Liver (tissue), 9 donors: Measurements from ENCODE around the gene TRIM60. TPM values are rescaled to one million over a fixed set of nuclear protein-coding genes. Genes with fewer than 3 reads are reported as not detected.

Experiments
- DNase-seq: peaks from one replicate; pipeline ENCODE4 v3.0.0-alpha.2; 2017; ENCODE audit warnings: low spot score
- H3K27ac ChIP-seq, 2 donors: one replicate each; pipeline ENCODE4 v1.7.0; 2013; ENCODE audit warnings: inconsistent platforms in 2 of 2, low read length in 2 of 2, control low read depth in 1 of 2, low read depth in 1 of 2, mild to moderate bottlenecking in 1 of 2
- H3K27me3 ChIP-seq, 4 donors: one replicate each; pipeline versions ENCODE4 v1.6.1 to v1.7.0; 2013; ENCODE audit warnings: low read length in 3 of 4, inconsistent platforms in 1 of 4, mild to moderate bottlenecking in 1 of 4, moderate library complexity in 1 of 4; ENCODE audit not compliant: control insufficient read depth in 4 of 4, insufficient read depth in 4 of 4
- H3K36me3 ChIP-seq, 4 donors: one replicate each; pipeline versions ENCODE4 v1.6.1 to v1.7.0; 2013; ENCODE audit warnings: low read length in 3 of 4, mild to moderate bottlenecking in 3 of 4, low read depth in 1 of 4, moderate library complexity in 1 of 4; ENCODE audit not compliant: control insufficient read depth in 4 of 4, insufficient read depth in 3 of 4
- H3K4me1 ChIP-seq, 4 donors: one replicate each; pipeline versions ENCODE4 v1.6.1 to v1.7.0; 2013; ENCODE audit warnings: low read length in 3 of 4, mild to moderate bottlenecking in 3 of 4, moderate library complexity in 1 of 4; ENCODE audit not compliant: control insufficient read depth in 4 of 4, insufficient read depth in 4 of 4
- H3K4me3 ChIP-seq, 3 donors: one replicate each; pipeline versions ENCODE4 v1.6.1 to v1.7.0; 2013; ENCODE audit warnings: low read length in 3 of 3, control low read depth in 1 of 3, low read depth in 1 of 3, mild to moderate bottlenecking in 1 of 3
- H3K9ac ChIP-seq, 2 donors: one replicate each; pipeline ENCODE4 v1.7.0; 2013; ENCODE audit warnings: low read length in 2 of 2, mild to moderate bottlenecking in 2 of 2, moderate library complexity in 2 of 2, control low read depth in 1 of 2, low read depth in 1 of 2
- H3K9me3 ChIP-seq, 4 donors: one replicate each; pipeline versions ENCODE4 v1.6.1 to v1.7.0; 2013; ENCODE audit warnings: low read length in 3 of 4; ENCODE audit not compliant: control insufficient read depth in 4 of 4
- EGR1 ChIP-seq, 2 donors: IDR thresholded peaks; 2 replicates each; pipeline ENCODE4 v1.6.1; 2016 to 2018; ENCODE audit warnings: antibody characterized with exemption in 2 of 2, low read depth in 2 of 2
- FOXA1 ChIP-seq: IDR thresholded peaks from 2 replicates; pipeline ENCODE4 v1.6.1; 2016; ENCODE audit warnings: antibody characterized with exemption
- FOXA2 ChIP-seq: IDR thresholded peaks from 2 replicates; pipeline ENCODE4 v1.6.1; 2016; ENCODE audit warnings: antibody characterized with exemption
- GABPA ChIP-seq, 2 donors: IDR thresholded peaks in 1 of 2; conservative IDR thresholded peaks in 1 of 2; 2 replicates each; pipeline ENCODE4 v1.6.1; 2016; ENCODE audit warnings: antibody characterized with exemption in 2 of 2, mild to moderate bottlenecking in 1 of 2, moderate library complexity in 1 of 2
- HNF4A ChIP-seq, 2 donors: conservative IDR thresholded peaks; 2 replicates each; pipeline ENCODE4 v1.6.1; 2016; ENCODE audit warnings: antibody characterized with exemption in 2 of 2, mild to moderate bottlenecking in 2 of 2
- HNF4G ChIP-seq: IDR thresholded peaks from 2 replicates; pipeline ENCODE4 v1.6.1; 2016; ENCODE audit warnings: antibody characterized with exemption
- JUND ChIP-seq, 2 donors: IDR thresholded peaks; 2 replicates each; pipeline ENCODE4 v1.6.1; 2016; ENCODE audit warnings: antibody characterized with exemption in 2 of 2
- NR2F2 ChIP-seq: IDR thresholded peaks from 2 replicates; pipeline ENCODE4 v1.6.1; 2016; ENCODE audit warnings: antibody characterized with exemption
- RXRA ChIP-seq, 2 donors: IDR thresholded peaks; 2 replicates each; pipeline ENCODE4 v1.6.1; 2017 to 2018; ENCODE audit warnings: antibody characterized with exemption in 2 of 2, mild to moderate bottlenecking in 1 of 2
- SP1 ChIP-seq: IDR thresholded peaks from 2 replicates; pipeline ENCODE4 v1.6.1; 2018; ENCODE audit warnings: antibody characterized with exemption, mild to moderate bottlenecking
- TAF1 ChIP-seq: conservative IDR thresholded peaks from 2 replicates; pipeline ENCODE4 v1.6.1; 2016; ENCODE audit warnings: antibody characterized with exemption, mild to moderate bottlenecking
- YY1 ChIP-seq: IDR thresholded peaks from 2 replicates; pipeline ENCODE4 v1.6.1; 2016; ENCODE audit warnings: antibody characterized with exemption, mild to moderate bottlenecking
- WGBS: extraction: QIAGEN DNeasy Blood & Tissue Kit; methylation state at CpG from one replicate; pipeline ENCODE4 v1.1.7; 2013; 5-methylcytosine and 5-hydroxymethylcytosine counted together
- polyA plus RNA-seq, 2 donors: library from polyadenylated mRNA; stranded (reverse) in 1 of 2; unstranded in 1 of 2; fragments of 200-250 nt in 1 of 2; fragments of >200 nt in 1 of 2; fragmentation: Nextera tagmentation in 1 of 2; extraction: Ambion mirVana in 1 of 2; gene quantifications; one replicate each; pipeline versions ENCODE4 v1.2.1 to v1.2.3, GENCODE V29; 2013 to 2015
- total RNA-seq, 2 donors: library from RNA; depleted of rRNA; stranded (reverse); fragments of >200 nt; gene quantifications; one replicate each; pipeline ENCODE4 v1.2.3, GENCODE V29; 2014
- TF ChIP-seq, protein P1 (sequence below): IDR thresholded peaks from 2 replicates; pipeline ENCODE4 v1.6.1; 2016; ENCODE audit warnings: antibody characterized with exemption
- TF ChIP-seq, protein P2 (sequence below): fragments of 150-350 bp; IDR thresholded peaks from 2 replicates; pipeline ENCODE4 v1.5.1; 2017; ENCODE audit warnings: improper control_type of control experiment, low read depth, low read length; ENCODE audit not compliant: missing input control
- TF ChIP-seq, protein P3 (sequence below): IDR thresholded peaks from 2 replicates; pipeline ENCODE4 v1.6.1; 2016; ENCODE audit warnings: antibody characterized with exemption
- TF ChIP-seq, protein P4 (sequence below): IDR thresholded peaks from 2 replicates; pipeline ENCODE4 v1.6.1; 2016; ENCODE audit warnings: antibody characterized with exemption, mild to moderate bottlenecking
- TF ChIP-seq, protein P5 (sequence below): IDR thresholded peaks from 2 replicates; pipeline ENCODE4 v1.6.1; 2016; ENCODE audit warnings: antibody characterized with exemption
- donor health status: healthy.
- donor health status: healthy.
- donor health status: healthy.
- donor health status: healthy.
- donor health status: healthy.

The TRIM60 gene
- total and polyA plus RNA-seq, 4 donors, result not detected

DNA sequence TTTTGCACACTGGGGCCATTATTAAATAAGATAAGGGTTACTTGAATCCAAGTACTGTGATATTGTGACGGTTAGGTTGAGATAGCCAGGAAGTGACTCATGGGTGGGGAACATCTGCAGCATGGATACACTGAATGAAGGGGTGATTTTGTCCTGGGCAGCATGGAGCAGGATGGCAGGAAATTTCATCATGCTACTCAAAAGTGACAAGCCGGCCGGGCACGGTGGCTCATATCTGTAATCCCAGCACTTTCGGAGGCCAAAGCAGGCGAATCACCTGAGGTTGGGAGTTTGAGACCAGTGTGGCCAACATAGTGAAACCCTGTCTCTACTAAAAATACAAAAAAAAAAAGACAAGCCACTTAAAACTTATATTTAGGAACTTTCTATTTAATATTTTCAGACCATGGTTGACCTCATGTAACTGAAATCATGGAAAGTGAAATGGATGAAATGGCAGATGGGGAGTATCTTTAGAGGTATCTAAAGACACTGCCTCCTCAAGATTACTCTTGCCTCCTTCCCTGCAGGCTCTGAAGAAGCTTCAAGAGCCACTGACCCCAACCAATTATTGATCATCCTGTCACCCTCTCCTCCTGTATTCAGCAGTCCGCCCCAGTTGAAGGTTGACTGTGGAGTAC, 3.9 kb upstream of the TRIM60 start:
- H3K27me3 ChIP-seq, result no peaks in the 10 kb centered on the region
- H3K27ac ChIP-seq, result no peak overlapping the region
- no peak for DNase-seq
- no peaks in the 10 kb centered on the region for H3K4me1 ChIP-seq
- no peak for TF ChIP-seq FOXA1
- H3K9me3 ChIP-seq, result no peaks in the 10 kb centered on the region
- WGBS, result 85% methylated on average over 7 of the region's 7 CpGs
- H3K4me3 ChIP-seq, result no peak overlapping the region
- no peaks in the 10 kb centered on the region for H3K36me3 ChIP-seq
- no peak overlapping the region for H3K9ac ChIP-seq

DNA sequence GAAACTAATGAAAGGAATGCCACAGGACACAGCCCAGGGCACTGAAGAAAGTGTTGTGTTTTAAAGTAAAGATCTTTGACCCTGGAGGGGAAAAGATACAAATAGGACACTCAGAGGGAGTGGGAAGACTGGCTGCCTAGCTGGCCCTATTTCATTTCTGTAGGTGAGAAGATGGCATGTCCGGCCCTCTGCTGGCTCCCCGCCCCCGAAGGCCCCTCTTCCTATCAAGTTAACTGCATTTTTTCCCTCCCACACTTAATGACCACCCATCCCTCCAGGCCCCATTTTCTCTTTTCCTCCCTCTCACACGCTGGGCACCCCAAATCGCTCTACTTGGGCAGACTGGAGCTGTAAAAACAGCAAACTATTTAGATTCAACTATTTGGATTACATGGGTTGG, 16.4 kb downstream of the TRIM60 start:
- DNase-seq, result no peak
- Histone ChIP-seq H3K27ac (no peak overlapping the region), H3K36me3 (no peaks in the 10 kb centered on the region), H3K27me3 (no peaks in the 10 kb centered on the region), H3K4me3 (no peak overlapping the region), H3K9ac (no peak overlapping the region), H3K4me1 (no peaks in the 10 kb centered on the region), H3K9me3 (no peaks in the 10 kb centered on the region)
- TF ChIP-seq TAF1 (no peak), FOXA1 (no peak), RXRA (IDR thresholded peaks at IDR 0.05) (no peak), SP1 (no peak), YY1 (no peak), NR2F2 (no peak), HNF4G (no peak), JUND (IDR thresholded peaks at IDR 0.05) (no peak), GABPA (IDR thresholded peaks at IDR 0.05 in 1 of 2, conservative IDR thresholded peaks at IDR 0.05 in 1 of 2) (no peak), FOXA2 (no peak)
- TF ChIP-seq, protein P1, sequence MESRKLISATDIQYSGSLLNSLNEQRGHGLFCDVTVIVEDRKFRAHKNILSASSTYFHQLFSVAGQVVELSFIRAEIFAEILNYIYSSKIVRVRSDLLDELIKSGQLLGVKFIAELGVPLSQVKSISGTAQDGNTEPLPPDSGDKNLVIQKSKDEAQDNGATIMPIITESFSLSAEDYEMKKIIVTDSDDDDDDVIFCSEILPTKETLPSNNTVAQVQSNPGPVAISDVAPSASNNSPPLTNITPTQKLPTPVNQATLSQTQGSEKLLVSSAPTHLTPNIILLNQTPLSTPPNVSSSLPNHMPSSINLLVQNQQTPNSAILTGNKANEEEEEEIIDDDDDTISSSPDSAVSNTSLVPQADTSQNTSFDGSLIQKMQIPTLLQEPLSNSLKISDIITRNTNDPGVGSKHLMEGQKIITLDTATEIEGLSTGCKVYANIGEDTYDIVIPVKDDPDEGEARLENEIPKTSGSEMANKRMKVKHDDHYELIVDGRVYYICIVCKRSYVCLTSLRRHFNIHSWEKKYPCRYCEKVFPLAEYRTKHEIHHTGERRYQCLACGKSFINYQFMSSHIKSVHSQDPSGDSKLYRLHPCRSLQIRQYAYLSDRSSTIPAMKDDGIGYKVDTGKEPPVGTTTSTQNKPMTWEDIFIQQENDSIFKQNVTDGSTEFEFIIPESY, result no peak
- TF ChIP-seq, protein P2, sequence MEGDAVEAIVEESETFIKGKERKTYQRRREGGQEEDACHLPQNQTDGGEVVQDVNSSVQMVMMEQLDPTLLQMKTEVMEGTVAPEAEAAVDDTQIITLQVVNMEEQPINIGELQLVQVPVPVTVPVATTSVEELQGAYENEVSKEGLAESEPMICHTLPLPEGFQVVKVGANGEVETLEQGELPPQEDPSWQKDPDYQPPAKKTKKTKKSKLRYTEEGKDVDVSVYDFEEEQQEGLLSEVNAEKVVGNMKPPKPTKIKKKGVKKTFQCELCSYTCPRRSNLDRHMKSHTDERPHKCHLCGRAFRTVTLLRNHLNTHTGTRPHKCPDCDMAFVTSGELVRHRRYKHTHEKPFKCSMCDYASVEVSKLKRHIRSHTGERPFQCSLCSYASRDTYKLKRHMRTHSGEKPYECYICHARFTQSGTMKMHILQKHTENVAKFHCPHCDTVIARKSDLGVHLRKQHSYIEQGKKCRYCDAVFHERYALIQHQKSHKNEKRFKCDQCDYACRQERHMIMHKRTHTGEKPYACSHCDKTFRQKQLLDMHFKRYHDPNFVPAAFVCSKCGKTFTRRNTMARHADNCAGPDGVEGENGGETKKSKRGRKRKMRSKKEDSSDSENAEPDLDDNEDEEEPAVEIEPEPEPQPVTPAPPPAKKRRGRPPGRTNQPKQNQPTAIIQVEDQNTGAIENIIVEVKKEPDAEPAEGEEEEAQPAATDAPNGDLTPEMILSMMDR, result no peak
- TF ChIP-seq, protein P3, sequence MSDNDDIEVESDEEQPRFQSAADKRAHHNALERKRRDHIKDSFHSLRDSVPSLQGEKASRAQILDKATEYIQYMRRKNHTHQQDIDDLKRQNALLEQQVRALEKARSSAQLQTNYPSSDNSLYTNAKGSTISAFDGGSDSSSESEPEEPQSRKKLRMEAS, result no peak
- 77% methylated on average over 5 of the region's 5 CpGs for WGBS

DNA sequence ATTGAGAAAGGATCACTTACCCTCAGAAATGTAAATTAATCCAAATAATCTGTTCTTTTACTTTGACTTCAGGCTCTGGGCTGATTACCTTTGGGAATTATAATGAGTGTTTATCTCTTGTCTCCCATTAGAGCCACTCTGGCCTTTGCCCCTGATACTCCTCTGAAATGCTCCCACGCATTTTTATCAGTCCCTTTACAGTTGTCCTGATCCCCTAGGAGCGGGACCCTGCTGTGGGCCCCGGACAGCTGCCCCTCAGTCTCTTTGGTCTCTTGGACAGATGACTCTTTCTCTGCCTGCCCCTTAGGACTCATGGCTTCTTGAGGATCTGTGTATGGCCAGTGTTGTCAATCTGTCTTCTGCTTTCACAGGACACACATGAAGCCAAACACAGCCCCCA, 20.8 kb downstream of the TRIM60 start:
- no peak overlapping the region for H3K9ac ChIP-seq
- no peak for DNase-seq
- no peak overlapping the region for H3K4me3 ChIP-seq
- H3K36me3 ChIP-seq, result no peaks in the 10 kb centered on the region
- no peak overlapping the region for H3K27ac ChIP-seq
- no peaks in the 10 kb centered on the region for H3K27me3 ChIP-seq
- no peaks in the 10 kb centered on the region for H3K4me1 ChIP-seq
- 54% methylated on average over 3 of the region's 3 CpGs for WGBS
- H3K9me3 ChIP-seq, result no peaks in the 10 kb centered on the region
- TF ChIP-seq HNF4A (conservative IDR thresholded peaks at IDR 0.05), result no peak
- TF ChIP-seq TAF1, result no peak
- no peak for TF ChIP-seq YY1
- no peak for TF ChIP-seq FOXA2
- TF ChIP-seq, protein P4, sequence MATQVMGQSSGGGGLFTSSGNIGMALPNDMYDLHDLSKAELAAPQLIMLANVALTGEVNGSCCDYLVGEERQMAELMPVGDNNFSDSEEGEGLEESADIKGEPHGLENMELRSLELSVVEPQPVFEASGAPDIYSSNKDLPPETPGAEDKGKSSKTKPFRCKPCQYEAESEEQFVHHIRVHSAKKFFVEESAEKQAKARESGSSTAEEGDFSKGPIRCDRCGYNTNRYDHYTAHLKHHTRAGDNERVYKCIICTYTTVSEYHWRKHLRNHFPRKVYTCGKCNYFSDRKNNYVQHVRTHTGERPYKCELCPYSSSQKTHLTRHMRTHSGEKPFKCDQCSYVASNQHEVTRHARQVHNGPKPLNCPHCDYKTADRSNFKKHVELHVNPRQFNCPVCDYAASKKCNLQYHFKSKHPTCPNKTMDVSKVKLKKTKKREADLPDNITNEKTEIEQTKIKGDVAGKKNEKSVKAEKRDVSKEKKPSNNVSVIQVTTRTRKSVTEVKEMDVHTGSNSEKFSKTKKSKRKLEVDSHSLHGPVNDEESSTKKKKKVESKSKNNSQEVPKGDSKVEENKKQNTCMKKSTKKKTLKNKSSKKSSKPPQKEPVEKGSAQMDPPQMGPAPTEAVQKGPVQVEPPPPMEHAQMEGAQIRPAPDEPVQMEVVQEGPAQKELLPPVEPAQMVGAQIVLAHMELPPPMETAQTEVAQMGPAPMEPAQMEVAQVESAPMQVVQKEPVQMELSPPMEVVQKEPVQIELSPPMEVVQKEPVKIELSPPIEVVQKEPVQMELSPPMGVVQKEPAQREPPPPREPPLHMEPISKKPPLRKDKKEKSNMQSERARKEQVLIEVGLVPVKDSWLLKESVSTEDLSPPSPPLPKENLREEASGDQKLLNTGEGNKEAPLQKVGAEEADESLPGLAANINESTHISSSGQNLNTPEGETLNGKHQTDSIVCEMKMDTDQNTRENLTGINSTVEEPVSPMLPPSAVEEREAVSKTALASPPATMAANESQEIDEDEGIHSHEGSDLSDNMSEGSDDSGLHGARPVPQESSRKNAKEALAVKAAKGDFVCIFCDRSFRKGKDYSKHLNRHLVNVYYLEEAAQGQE, result no peak
- TF ChIP-seq, protein P5, sequence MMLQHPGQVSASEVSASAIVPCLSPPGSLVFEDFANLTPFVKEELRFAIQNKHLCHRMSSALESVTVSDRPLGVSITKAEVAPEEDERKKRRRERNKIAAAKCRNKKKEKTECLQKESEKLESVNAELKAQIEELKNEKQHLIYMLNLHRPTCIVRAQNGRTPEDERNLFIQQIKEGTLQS, result no peak
- TF ChIP-seq, protein P1, result no peak
- no peak for TF ChIP-seq GABPA (IDR thresholded peaks at IDR 0.05 in 1 of 2, conservative IDR thresholded peaks at IDR 0.05 in 1 of 2)
- TF ChIP-seq JUND (IDR thresholded peaks at IDR 0.05), result no peak
- no peak for TF ChIP-seq SP1
- TF ChIP-seq HNF4G, result no peak
- TF ChIP-seq RXRA (IDR thresholded peaks at IDR 0.05), result no peak
- TF ChIP-seq, protein P3, result no peak
- TF ChIP-seq EGR1 (IDR thresholded peaks at IDR 0.05; ENCODE audit: low read depth in 2 of 2), result no peak
- TF ChIP-seq FOXA1, result no peak
